ENCODE data around the gene ZNF668. TPM values are rescaled to one million over a fixed set of nuclear protein-coding genes. Genes with fewer than 3 reads are reported as not detected.

ZNF668 gene
- total RNA-seq, 4 donors from 2014 or later, result 7.3 to 10.7 (median 7.6) TPM

DNA sequence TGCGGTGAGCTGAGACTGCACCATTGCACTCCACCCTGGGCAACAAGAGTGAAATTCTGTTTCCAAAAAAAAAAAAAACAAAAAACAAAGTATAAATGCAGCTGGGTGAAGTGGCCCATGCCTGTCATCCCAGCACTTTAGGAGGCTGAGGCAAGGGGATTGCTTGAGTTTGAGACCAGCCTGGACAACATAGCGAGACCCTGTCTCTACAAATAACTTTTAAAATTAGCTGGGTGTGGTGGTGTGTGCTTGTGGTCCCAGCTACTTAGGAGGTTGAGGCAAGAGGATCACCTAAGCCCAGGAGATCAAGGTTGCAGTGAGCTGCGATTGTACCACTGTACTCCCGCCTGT is 50.8 kb downstream of the ZNF668 start:
- TF ChIP-seq, protein P1, sequence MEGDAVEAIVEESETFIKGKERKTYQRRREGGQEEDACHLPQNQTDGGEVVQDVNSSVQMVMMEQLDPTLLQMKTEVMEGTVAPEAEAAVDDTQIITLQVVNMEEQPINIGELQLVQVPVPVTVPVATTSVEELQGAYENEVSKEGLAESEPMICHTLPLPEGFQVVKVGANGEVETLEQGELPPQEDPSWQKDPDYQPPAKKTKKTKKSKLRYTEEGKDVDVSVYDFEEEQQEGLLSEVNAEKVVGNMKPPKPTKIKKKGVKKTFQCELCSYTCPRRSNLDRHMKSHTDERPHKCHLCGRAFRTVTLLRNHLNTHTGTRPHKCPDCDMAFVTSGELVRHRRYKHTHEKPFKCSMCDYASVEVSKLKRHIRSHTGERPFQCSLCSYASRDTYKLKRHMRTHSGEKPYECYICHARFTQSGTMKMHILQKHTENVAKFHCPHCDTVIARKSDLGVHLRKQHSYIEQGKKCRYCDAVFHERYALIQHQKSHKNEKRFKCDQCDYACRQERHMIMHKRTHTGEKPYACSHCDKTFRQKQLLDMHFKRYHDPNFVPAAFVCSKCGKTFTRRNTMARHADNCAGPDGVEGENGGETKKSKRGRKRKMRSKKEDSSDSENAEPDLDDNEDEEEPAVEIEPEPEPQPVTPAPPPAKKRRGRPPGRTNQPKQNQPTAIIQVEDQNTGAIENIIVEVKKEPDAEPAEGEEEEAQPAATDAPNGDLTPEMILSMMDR (IDR thresholded peaks at IDR 0.05; ENCODE audit: low read depth), result no peak

DNA sequence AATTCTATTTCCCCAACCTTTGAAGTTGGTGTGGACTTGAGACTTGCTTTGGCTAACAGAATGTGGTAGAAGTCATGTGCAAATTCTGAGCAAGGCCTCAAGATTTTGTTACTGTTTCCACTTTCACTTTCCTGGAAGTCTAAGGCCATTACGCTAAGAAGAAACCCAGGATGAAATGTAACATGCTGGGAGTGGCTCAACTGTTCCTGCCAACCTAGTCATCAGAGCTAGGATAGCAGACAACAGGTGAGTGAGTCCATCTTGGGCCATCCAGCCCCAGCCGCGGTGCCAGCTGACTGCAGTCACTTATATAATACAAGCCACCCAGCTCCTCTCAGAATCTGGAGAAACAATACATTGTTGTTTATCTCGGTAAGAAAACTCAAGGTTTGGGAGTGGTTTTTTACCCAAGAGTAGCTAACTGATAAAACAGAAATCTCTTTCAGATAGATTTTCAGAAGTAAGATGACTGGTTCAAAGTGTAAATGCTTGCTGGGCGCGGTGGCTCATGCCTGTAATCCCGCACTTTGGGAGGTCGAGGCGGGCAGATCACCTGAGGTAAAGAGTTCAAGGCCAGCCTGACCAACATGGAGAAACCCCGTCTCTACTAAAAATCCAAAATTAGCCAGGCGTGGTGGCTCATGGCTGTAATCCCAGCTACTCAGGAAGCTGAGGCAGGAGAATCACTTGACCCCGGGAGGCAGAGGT is 51.3 kb downstream of the ZNF668 start:
- TF ChIP-seq, protein P1 (IDR thresholded peaks at IDR 0.05; ENCODE audit: low read depth), result no peak

DNA sequence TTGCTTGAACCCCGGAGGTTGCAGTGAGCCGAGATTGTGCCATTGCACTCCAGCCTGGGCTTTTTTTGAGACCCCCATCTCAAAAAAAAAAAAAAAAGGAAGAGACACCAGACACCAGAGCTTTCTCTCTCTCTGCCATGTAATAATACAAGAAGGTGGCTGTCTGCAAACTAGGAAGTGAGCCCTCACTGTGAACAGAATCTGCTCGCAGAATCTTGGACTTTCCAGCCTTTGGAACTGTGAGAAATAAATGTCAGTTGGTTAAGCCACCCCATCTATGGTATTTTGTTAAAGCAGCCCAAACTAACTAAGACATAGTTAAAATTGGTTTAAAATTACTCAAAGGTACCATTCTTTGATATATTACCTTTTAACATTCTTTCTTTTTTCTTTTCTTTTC is 53.5 kb downstream of the ZNF668 start:
- TF ChIP-seq, protein P1 (IDR thresholded peaks at IDR 0.05; ENCODE audit: low read depth), result no peak

DNA sequence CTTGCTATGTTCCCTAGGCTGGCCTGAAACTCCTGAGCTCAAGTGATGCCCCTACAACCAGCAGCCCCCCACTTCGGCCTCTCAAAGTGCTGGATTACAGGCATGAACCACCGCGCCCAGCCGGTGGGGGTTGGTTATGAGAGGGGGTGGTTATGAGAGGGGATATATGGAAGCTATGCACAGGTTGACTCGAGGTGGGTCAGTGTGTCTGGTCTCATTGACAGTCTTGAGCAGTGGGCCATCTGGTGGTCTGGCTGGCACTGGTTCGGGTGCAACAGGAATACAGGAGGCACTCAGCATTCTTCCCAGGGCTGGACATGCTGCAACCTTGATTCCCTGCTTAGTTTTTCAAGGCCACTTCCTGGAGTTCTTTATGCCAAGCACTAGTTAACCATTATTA is 58.0 kb downstream of the ZNF668 start:
- TF ChIP-seq, protein P1 (IDR thresholded peaks at IDR 0.05; ENCODE audit: low read depth), result no peak

Other genes with a start within 250 kb of the ZNF668 start
- gene BCL7C, start 180.2 kb downstream of the ZNF668 start, total RNA-seq, result 10 to 100 TPM; 15.3 to 34.9 (median 24.3) TPM
- gene CTF1, start 177.6 kb downstream of the ZNF668 start, total RNA-seq, result 1 to 10 TPM in 2 of 4 donors, under 1 TPM in 1, not detected in 1; 0.85 to 2.9 (median 2.8) TPM
- 1 to 10 TPM; 2.4 to 6.2 (median 4.2) TPM for gene FBXL19, start 150.7 kb downstream of the ZNF668 start, total RNA-seq
- gene ORAI3, start 125.2 kb downstream of the ZNF668 start, total RNA-seq, result 10 to 100 TPM; 13.4 to 41.1 (median 36.3) TPM
- 10 to 100 TPM in 1 of 4 donors, 1 to 10 TPM in 3; 3.9 to 10.5 (median 5.3) TPM for gene SETD1A, start 116.5 kb downstream of the ZNF668 start, total RNA-seq
- gene HSD3B7, start 89.0 kb downstream of the ZNF668 start, total RNA-seq, result 10 to 100 TPM; 18.3 to 73.8 (median 30.0) TPM
- gene STX1B, start 63.6 kb downstream of the ZNF668 start, total RNA-seq, result 1 to 10 TPM in 2 of 4 donors, under 1 TPM in 2; 0.49 to 2.2 (median 0.90) TPM
- 10 to 100 TPM; 45.7 to 70.7 (median 55.6) TPM for gene STX4, start 40.7 kb downstream of the ZNF668 start, total RNA-seq
- gene ZNF646, start 182 bp upstream of the ZNF668 start, total RNA-seq, result 10 to 100 TPM in 3 of 4 donors, 1 to 10 TPM in 1; 8.3 to 15.6 (median 14.9) TPM
- 1 to 10 TPM; 1.5 to 3.2 (median 1.8) TPM for gene PRSS53, start 14.7 kb upstream of the ZNF668 start, total RNA-seq
- gene VKORC1, start 20.6 kb upstream of the ZNF668 start, total RNA-seq, result 100 to 1,000 TPM in 2 of 4 donors, 10 to 100 TPM in 2; 53.3 to 129 (median 94.6) TPM
- gene BCKDK, start 34.1 kb upstream of the ZNF668 start, total RNA-seq, result 10 to 100 TPM; 26.6 to 45.2 (median 33.2) TPM
- gene KAT8, start 43.4 kb upstream of the ZNF668 start, total RNA-seq, result 10 to 100 TPM; 42.3 to 71.2 (median 51.9) TPM
- gene PRSS8, start 61.5 kb upstream of the ZNF668 start, total RNA-seq, result 1 to 10 TPM in 1 of 4 donors, not detected in 3; 1.4 TPM
- gene PRSS36, start 75.8 kb upstream of the ZNF668 start, total RNA-seq, result 10 to 100 TPM in 2 of 4 donors, 1 to 10 TPM in 2; 2.6 to 11.3 (median 8.3) TPM
- 10 to 100 TPM; 53.7 to 92.5 (median 66.2) TPM for gene FUS, start 105.9 kb upstream of the ZNF668 start, total RNA-seq
- 10 to 100 TPM; 27.1 to 88.4 (median 49.7) TPM for gene PYCARD, start 128.5 kb upstream of the ZNF668 start, total RNA-seq
- not detected for gene TRIM72, start 139.9 kb upstream of the ZNF668 start, total RNA-seq
- not detected for gene PYDC1, start 142.9 kb upstream of the ZNF668 start, total RNA-seq
- gene ITGAM, start 185.7 kb upstream of the ZNF668 start, total RNA-seq, result 10 to 100 TPM; 12.4 to 72.2 (median 29.8) TPM